ENCODE measurements around the gene NSD2. TPM values are rescaled to one million over a fixed set of nuclear protein-coding genes. Genes with fewer than 3 reads are reported as not detected.

The NSD2 gene
- total and polyA plus RNA-seq, 12 donors = 11.1 to 187 (median 25.2) TPM

DNA sequence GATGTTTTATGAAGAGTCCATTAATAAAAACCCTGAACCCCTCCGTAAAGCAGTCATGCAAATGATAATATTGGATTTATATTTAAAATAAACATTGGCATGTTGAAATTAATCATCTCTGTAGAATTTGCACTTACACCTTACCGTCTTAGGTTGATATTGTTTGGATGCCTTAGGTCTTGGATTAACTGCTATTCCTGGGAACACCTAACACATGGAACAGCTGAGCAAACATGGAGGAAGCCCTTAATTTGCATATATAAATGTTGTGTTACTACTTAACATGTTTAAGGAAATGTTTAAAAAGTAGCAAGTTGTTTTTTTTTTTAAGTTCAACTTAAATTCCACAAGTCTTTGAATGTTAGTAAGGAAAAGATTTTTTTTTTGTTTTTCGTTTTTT, 62.5 kb downstream of the NSD2 start:
- Histone ChIP-seq H3K4me1 (replicated peaks in 1 of 2) (no peaks in the 10 kb centered on the region), H3K36me3 (replicated peaks in 1 of 2) (peaks cover 0 to 16% of the 10 kb centered on the region in 2 donors), H3K27me3 (no peaks in the 10 kb centered on the region), H3K4me3 (no peak overlapping the region), H3K27ac (no peak overlapping the region), H3K9me3 (replicated peaks in 1 of 3) (no peaks in the 10 kb centered on the region)
- WGBS, 4 donors = 92 to 95% (median 94%) methylated on average over 3 of the region's 3 CpGs
- DNase-seq = no peak
- TF ChIP-seq, protein P1, sequence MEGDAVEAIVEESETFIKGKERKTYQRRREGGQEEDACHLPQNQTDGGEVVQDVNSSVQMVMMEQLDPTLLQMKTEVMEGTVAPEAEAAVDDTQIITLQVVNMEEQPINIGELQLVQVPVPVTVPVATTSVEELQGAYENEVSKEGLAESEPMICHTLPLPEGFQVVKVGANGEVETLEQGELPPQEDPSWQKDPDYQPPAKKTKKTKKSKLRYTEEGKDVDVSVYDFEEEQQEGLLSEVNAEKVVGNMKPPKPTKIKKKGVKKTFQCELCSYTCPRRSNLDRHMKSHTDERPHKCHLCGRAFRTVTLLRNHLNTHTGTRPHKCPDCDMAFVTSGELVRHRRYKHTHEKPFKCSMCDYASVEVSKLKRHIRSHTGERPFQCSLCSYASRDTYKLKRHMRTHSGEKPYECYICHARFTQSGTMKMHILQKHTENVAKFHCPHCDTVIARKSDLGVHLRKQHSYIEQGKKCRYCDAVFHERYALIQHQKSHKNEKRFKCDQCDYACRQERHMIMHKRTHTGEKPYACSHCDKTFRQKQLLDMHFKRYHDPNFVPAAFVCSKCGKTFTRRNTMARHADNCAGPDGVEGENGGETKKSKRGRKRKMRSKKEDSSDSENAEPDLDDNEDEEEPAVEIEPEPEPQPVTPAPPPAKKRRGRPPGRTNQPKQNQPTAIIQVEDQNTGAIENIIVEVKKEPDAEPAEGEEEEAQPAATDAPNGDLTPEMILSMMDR (IDR thresholded peaks at IDR 0.05) = no peak
- TF ChIP-seq POLR2A (IDR thresholded peaks at IDR 0.05) = no peak
- intact Hi-C loops (cut with DNase I) = no loop called here

DNA sequence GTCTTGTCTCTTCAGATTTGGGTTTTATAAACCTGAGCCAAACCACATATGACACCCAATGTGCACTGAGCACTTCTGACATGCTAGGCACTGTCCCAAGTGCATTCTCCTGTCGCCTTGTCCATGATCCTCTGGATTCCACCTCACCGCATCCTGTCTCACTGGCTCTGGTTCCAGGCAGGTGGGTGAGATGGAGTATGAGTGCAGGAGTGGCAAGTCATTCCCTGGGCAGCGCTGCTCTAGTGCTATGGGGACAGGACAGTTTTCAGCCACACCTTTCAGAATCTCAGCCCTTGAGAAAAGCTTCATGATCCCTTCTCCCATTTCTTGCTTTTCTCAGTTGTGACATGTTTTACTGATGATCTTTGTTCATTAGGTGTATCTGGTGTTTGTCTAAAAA, 66.4 kb downstream of the NSD2 start:
- intact Hi-C loops (cut with DNase I) = no loop called here
- H3K27ac ChIP-seq = no peak overlapping the region
- H3K4me1 ChIP-seq (replicated peaks in 1 of 2) = peaks cover 8 to 12% of the 10 kb centered on the region in 2 donors
- TF ChIP-seq POLR2A (IDR thresholded peaks at IDR 0.05) = no peak
- TF ChIP-seq, protein P1 (IDR thresholded peaks at IDR 0.05) = no peak
- H3K4me3 ChIP-seq = no peak overlapping the region
- WGBS, 4 donors = 93 to 100% (median 99%) methylated on average over 1 to 3 of the region's 3 CpGs
- DNase-seq = no peak
- no peaks in the 10 kb centered on the region for H3K9me3 ChIP-seq (replicated peaks in 1 of 3)
- H3K27me3 ChIP-seq = no peaks in the 10 kb centered on the region
- peaks cover 0 to 14% of the 10 kb centered on the region in 2 donors for H3K36me3 ChIP-seq (replicated peaks in 1 of 2)

DNA sequence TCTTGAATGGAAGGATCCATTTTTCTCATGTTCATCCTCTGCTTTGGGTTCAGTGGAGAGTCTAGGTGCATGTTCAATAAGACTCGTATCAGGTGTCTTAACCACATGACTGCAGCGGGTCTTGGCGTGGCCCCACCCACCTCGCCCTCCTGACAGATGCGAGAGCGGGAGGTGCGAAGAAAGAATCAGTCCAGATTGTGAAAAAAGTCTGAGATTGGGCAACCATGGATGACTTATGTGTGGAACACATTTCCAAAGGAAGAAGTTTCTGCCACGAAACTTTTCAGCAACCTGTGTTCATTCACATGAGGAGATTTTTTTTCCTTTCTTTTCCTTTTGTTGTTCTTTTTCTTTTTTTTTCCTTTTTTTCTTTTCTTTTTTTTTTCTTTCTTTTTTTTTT, 66.8 kb downstream of the NSD2 start:
- no peak overlapping the region for H3K4me3 ChIP-seq
- TF ChIP-seq, protein P1 (IDR thresholded peaks at IDR 0.05) = no peak
- no peak for TF ChIP-seq POLR2A (IDR thresholded peaks at IDR 0.05)
- intact Hi-C loops (cut with DNase I) = no loop called here
- H3K27ac ChIP-seq = no peak overlapping the region
- H3K4me1 ChIP-seq (replicated peaks in 1 of 2) = peaks cover 8 to 12% of the 10 kb centered on the region in 2 donors
- H3K27me3 ChIP-seq = no peaks in the 10 kb centered on the region
- DNase-seq = no peak
- 90 to 98% (median 91%) methylated on average over 8 of the region's 8 CpGs for WGBS, 4 donors
- H3K36me3 ChIP-seq (replicated peaks in 1 of 2) = peaks cover 0 to 18% of the 10 kb centered on the region in 2 donors
- no peaks in the 10 kb centered on the region for H3K9me3 ChIP-seq (replicated peaks in 1 of 3)

DNA sequence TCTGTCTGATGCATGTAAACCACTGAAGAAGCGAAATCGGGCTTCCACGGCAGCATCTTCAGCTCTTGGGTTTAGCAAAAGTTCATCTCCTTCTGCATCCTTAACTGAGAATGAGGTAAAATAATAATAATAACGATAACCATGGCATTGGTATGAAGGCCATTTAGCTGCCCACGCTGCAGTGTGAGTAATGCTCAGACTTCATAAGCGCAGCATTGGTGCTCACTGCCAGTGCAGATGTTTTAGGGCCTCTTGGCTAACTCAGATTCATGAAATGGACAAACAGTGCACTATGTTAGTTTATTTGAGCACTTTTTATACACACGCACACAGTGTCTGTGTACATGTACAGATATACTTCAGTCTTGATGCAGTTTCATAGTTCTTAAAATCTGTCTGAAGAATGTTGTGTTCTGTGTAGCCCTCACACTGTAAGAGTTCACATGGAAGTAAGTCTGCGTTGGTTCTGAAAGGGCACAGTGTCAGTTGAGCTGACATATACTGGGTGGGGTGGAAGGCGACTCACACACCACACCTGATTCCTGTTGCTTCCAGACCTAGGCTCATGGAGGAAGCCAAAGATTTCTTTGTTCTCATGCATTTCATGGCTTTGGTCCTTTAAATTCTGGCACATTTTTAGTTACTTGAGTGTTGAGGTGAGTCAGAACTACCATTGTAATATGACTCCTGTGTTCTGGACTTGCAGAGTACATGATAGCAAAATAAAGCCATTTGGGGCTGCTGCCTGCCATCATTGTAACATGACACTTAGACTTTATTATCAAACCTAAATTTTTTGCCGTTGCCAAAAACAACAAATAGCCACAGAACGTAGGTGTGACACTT, 68.7 kb downstream of the NSD2 start:
- intact Hi-C loops (cut with DNase I) = no loop called here
- H3K4me3 ChIP-seq = no peak overlapping the region
- H3K27me3 ChIP-seq = no peaks in the 10 kb centered on the region
- H3K4me1 ChIP-seq (replicated peaks in 1 of 2) = peaks cover 8 to 12% of the 10 kb centered on the region in 2 donors
- H3K36me3 ChIP-seq (replicated peaks in 1 of 2) = peaks cover 0 to 18% of the 10 kb centered on the region in 2 donors
- whole genome bisulfite sequencing, 4 donors = 61 to 72% (median 69%) methylated on average over 11 of the region's 11 CpGs
- TF ChIP-seq POLR2A (IDR thresholded peaks at IDR 0.05) = no peak
- TF ChIP-seq, protein P1 (IDR thresholded peaks at IDR 0.05) = no peak
- DNase-seq = peak in 4 of 7 donors; percentile 30 to 53 (median 38)
- no peaks in the 10 kb centered on the region for H3K9me3 ChIP-seq (replicated peaks in 1 of 3)
- peak overlapping the region in 2 of 5 donors; percentile 60 to 72 for H3K27ac ChIP-seq
